HL-60 (cell line): ENCODE results near the gene SSC5D.

Experiments
- POLR2AphosphoS5 ChIP-seq: IDR thresholded peaks from 2 replicates; pipeline ENCODE4 v1.6.1; 2012; ENCODE audit warnings: low read depth
- TF ChIP-seq, protein P1 (sequence below): IDR thresholded peaks from one replicate; pipeline ENCODE4 v1.5.1; 2011; ENCODE audit warnings: low read length, control low read depth, inconsistent platforms; ENCODE audit not compliant: insufficient read depth
- TF ChIP-seq, protein P2 (sequence below): IDR thresholded peaks from 2 replicates; pipeline ENCODE4 v1.6.1; 2012; ENCODE audit warnings: low read depth; ENCODE audit not compliant: insufficient replicate concordance

DNA sequence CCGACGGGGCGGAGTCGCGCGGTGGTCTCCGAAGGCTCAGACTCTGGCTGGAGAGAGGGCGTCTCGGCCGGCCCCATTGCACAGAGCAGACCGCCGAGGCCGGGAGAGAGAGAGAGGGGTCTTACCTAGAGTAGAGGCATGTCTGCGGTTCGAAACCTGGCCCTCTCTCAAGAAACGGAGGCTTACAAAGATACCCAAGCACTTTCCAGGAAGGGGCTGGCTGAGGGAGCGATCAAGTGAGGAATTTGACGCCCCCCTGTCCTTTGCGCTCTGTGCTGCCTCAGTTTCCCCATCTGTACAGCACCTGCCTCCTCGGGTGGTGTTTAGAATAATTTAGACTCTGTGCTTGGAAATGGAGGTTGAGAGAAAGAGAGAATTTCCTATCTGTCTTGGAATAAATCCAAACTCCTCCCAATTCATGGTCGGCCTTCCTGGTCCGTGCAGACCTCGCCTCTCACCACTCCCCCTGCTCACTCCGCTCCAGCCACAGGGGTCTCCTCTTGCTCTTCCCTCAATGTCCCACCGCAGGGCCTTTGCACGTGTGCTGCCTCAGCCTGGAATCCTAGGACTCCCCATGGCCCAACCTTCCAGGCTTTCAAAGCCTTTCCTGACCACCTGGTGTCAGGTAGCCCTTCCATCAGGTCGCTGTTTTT lies 26.1 kb upstream of the SSC5D start:
- TF ChIP-seq, protein P1, sequence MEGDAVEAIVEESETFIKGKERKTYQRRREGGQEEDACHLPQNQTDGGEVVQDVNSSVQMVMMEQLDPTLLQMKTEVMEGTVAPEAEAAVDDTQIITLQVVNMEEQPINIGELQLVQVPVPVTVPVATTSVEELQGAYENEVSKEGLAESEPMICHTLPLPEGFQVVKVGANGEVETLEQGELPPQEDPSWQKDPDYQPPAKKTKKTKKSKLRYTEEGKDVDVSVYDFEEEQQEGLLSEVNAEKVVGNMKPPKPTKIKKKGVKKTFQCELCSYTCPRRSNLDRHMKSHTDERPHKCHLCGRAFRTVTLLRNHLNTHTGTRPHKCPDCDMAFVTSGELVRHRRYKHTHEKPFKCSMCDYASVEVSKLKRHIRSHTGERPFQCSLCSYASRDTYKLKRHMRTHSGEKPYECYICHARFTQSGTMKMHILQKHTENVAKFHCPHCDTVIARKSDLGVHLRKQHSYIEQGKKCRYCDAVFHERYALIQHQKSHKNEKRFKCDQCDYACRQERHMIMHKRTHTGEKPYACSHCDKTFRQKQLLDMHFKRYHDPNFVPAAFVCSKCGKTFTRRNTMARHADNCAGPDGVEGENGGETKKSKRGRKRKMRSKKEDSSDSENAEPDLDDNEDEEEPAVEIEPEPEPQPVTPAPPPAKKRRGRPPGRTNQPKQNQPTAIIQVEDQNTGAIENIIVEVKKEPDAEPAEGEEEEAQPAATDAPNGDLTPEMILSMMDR, result no peak
- TF ChIP-seq POLR2AphosphoS5, result no peak
- TF ChIP-seq, protein P2, sequence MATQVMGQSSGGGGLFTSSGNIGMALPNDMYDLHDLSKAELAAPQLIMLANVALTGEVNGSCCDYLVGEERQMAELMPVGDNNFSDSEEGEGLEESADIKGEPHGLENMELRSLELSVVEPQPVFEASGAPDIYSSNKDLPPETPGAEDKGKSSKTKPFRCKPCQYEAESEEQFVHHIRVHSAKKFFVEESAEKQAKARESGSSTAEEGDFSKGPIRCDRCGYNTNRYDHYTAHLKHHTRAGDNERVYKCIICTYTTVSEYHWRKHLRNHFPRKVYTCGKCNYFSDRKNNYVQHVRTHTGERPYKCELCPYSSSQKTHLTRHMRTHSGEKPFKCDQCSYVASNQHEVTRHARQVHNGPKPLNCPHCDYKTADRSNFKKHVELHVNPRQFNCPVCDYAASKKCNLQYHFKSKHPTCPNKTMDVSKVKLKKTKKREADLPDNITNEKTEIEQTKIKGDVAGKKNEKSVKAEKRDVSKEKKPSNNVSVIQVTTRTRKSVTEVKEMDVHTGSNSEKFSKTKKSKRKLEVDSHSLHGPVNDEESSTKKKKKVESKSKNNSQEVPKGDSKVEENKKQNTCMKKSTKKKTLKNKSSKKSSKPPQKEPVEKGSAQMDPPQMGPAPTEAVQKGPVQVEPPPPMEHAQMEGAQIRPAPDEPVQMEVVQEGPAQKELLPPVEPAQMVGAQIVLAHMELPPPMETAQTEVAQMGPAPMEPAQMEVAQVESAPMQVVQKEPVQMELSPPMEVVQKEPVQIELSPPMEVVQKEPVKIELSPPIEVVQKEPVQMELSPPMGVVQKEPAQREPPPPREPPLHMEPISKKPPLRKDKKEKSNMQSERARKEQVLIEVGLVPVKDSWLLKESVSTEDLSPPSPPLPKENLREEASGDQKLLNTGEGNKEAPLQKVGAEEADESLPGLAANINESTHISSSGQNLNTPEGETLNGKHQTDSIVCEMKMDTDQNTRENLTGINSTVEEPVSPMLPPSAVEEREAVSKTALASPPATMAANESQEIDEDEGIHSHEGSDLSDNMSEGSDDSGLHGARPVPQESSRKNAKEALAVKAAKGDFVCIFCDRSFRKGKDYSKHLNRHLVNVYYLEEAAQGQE, result no peak
